GM21786 (cell line): Measurements from ENCODE around the gene KRT32.

Experiments
- ATAC-seq: cut with Tn5 transposase; IDR thresholded peaks from one replicate; pipeline ENCODE4 v1.9.1; 2021; ENCODE audit not compliant: unreplicated experiment

Gene KRT32

DNA sequence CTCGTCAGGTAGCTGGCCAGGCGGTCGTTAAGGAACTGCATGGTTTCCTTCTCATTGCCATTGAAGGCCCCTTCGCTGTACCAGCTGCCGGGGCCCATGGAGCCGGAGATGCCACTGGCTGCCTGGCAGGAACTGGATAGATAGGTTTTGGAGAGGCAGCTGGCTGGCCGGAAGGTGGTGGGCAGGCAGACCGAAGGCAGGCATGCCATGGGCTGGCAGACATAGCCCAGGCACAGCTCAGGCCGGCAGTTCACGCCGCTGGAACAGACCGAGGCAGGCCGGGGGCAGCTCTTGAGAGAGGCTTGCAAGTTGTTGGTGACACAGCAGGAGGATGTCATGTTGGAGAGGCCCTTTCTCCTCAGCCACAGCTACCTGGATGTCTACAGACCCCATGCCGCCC, at the start of gene KRT32:
Gene KRT32 (minus strand): TSS at position 399 of the 400 bp plus-strand sequence. CDS start 61 bp downstream, at position 338.
- ATAC-seq: no peak

DNA sequence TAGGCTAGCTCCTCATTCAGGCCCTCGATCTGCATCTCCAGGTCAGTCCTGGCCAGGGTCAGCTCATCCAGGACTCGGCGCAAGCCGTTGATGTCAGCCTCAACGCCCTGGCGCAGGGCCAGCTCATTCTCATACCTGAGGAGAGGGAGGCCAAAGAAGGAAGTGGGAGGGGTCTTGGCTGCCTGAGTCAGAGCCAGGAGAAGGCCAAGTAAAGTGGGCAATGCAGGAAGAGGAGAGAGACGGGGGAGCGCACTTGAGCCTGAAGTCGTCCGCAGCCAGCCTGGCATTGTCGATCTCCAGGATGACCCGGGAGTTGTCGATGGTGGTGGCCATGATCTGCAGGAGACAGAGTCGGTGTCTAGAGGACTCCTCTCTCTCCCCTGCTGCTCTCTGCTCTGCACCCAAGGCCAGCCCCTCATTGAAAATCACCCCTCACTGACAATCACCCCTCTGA, 49.7 kb upstream of the KRT32 start:
- ATAC-seq: no peak

DNA sequence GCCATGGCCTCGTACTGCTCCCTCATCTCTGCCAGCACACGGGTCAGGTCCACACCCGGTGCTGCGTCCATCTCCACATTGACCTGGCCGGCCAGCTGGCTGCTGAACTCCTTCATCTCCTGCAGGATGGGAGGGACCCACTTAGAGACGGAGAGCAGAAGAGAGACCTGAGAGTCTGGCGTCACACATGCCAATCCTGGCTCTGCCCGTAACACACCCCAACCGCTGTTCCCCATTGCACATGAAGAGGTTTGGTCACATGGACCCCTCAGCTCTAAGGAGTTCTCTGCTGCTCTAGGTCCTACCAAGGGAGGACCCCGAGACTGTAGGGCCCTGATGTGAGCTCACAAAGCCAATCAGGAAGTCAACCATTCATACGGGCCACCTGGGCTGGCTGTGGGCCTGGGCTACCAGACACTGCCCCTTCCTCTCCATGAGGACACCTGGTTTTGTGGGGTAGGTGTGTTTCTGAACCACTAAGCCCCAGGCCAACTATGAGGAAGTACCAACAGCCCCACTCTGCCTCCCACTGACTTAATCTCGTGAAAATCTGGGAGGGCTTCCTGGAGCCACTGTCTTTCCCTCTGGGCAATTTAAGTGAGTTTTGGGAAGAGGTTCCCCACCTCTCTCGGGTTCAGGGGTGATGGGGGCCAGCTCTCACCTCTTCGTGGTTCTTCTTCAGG, 49.1 kb upstream of the KRT32 start:
- ATAC-seq: no peak

DNA sequence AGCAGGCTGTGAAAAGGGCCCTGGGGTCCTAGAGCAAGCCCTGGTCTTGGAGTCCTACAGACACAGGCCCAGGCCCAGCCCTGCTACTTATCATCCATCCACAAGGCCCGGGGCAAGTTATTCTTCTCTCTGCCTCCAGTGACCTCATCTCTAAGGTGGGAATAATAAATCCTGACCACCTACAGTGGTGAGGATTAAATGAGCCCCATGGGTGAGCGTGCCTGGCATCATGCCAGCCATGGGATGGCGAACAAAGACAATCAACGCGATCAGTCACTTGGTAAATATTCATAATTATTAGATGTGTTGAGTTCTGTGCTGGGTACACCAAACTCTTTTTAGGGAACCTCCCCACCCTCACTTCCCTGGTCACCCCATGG, 46.0 kb upstream of the KRT32 start:
- ATAC-seq: no peak

DNA sequence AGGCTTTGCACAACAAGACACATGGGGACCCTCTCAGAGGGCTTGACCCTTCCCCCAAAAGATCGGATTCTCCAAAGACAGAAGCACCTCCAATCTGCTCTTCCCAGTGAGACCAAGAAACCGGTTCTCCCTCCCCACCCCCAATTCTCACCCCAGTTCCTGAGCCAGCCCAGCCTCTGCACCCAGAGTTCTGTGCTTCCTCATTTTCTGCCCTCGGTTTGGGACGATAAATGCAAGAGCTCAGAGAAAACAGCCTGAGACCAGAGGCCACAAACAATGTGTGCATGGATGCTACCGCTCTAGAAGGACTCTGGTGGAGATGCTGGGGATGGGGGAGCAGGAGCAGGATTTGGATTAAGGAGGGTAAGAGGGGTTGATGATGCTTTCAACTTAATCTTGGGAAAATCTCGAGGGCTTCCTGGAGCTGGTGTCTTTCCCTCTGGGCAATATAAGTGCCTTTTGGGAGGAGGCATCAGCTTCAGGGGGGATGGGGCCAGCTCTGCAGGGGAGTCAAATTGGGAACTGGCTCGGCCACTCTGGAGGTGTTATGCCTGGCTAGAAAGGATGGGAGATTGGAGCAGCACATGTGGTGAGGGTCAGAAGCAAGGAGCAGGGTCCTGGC, 45.5 kb upstream of the KRT32 start:
- no peak for ATAC-seq

DNA sequence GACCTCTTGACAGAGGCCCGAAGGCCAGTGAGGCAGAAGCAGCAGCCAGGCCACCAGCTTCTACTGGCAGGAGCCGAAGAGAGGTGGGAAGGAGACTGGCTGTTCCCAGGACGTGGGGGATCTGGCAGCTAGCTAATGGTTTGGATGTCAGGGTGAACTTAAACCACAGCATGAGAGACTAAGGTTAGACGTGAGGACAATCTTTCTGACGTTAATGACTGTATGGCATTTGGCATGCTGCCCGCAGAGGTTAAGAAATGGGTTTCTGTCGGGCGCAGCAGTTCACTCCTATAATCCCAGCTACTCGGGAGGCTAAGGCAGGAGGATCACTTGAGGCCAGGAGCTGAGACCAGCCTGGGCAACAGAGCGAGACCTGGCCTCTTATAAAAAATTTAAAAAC, 44.5 kb upstream of the KRT32 start:
- no peak for ATAC-seq

DNA sequence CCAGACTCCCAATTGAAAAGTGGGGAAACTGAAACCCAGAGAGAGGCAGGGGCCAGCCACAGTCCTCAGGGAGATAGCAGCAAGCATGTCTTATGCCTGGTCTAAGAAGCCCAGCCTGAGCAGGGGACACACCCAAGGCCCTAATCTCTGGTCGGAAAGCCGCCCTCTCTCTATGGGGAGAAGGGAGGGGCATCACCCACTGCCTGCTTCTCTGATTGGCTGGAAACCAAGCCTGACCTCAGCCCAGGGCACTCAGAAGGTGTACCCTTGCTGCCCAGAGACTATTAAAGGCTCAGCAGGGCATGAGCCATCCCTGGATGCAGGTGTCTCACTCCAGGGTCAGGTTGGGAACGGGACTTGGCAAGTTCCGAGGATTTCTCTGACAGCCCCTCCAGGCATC, 43.9 kb upstream of the KRT32 start:
- ATAC-seq: no peak

DNA sequence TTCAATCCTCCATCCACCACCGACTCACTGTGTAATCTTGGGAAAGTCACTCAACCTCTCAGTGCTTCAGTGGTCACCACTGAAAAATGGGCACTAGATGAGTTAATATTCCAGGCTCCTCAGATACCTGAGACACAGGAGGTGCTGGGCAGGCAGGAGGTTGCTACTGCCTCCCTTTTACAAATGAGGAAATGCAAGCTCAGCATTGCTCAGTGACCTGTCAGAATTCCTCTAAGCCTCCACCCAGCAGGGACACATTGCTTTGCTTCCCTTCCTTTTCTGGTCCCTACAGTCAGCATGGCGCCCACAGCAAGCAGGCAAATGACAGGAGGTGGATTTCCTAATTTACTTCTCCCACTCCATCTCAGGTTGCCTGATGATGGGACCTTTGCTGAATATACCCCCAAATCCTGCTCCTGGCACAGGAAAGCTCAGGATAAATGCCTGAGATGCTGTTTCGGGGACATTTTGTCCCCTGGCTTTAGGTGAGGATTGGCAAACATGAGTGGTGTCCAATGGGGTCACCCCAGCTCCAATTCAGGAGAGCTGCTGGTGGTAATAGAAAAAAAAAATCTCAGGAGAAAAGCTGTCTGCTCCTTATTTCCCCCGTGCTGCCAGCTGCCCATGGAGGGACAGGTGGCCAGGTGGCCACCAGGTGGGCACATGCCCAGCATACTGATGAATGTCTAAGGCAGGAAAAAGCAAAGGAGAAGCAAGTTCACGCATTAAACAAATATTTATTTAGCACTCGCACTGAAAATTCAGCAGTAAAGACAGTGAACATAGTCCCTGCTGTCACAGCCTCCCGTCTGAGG, 43.3 kb upstream of the KRT32 start:
- no peak for ATAC-seq

DNA sequence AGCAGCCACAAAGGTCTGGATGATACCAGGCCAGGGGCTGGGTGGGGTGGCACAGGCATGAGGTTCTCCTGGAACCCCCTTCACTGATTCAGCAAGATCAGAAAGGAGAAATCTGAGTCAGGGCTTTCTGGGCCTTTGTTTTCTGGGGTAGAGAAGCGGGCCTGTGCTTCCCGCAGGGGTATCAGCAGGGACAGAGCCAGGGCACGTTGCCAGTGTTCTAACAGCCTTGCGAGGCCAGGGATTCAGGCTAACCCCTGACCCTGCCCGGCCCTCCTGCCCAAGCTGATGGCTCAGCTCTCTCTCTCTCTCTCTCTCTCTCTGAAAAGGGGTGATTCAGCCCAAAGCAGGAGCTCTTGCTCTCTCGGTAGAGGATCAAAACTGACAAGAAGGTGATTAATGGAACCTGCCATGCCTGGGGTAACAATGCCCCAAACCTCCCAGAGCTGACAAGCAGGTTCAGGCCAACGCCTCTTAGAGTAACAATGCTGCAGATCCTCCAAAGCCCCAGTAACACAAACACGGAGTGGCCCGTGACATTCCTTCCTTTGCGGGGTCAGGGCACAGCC, 40.2 kb upstream of the KRT32 start:
- no peak for ATAC-seq

DNA sequence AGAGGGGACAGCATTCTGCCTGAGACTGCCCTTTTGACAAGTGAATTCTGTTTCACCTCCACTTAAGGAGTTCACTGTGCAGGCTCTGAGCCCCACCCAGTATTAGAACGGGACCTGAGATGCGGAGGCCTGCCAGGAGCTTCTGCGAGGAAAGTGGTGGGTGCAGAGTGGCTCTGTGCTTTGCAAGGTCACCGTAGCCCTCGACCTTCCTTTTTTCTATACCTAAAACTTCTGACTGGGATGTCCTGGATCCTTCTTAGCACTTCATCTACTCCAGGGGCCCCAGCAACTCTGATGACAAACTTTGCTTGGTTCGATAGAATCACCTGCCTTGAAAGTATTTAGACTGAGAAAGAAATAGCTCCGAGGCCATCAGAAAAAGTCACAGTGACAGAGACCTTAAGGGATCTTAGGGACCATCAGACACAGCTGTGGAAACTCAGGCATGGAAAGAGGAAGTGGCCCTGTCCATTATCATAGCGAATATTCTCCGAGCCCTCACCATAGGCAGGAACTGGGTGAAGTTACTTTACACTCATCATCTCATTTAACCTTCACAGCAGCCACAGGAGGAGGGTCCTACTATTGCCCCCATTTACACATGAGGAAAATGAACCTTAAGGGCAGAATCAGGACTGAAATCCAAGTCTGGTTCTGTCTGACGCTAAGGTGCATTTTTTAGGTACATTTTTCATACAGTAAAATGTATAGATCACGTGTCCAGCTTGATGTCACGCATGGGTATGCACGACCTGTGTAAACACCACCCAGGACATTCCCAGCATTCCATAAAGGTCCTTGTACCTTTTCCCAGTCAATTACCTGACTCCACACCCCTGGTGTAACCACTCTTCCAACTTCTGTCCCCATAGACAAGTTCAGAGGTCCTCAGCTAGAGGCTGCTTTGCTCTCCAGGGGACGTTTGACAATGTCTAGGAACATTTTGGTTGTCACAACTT, 38.9 kb upstream of the KRT32 start:
- no peak for ATAC-seq

DNA sequence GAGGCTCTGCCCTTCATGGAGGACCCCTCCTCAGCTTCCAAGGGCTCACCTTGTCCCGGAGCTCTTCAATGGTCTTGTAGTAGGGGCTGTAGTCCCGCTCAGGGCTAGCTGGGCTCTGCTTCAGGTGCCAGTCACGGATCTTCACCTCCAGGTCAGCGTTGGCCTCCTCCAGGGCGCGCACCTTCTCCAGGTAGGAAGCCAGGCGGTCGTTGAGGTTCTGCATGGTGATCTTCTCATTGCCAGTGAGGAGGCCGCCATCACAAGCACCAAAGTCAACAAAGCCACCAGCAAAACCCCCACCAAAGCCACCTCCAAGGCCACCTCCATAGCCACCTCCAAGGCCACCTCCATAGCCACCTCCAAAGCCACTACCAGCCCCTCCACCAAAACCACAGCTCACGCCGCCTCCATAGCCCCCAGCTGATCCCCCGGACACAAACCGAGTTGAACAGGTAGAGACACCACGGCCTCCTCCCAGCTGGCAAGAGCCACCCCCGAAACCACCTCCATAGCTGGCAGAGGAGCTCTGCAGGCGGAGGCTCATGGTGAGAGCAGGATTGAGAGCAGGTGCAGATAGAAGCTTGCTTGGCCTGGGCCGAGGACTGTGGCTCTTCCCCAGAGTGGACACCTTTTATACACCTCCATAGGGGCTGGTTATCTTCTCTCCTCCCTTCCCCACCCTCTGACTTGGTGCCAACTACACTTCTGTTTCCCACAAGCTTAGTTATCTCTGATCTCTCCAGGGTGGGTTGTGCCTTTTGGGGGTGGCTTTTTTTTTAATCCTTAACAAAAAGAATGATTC, 38.0 kb upstream of the KRT32 start, which contains the start of gene KRT13:
Gene KRT13 (minus strand): TSS at position 606 of the 802 bp plus-strand sequence. CDS start 62 bp downstream, at position 544.
- ATAC-seq: no peak

DNA sequence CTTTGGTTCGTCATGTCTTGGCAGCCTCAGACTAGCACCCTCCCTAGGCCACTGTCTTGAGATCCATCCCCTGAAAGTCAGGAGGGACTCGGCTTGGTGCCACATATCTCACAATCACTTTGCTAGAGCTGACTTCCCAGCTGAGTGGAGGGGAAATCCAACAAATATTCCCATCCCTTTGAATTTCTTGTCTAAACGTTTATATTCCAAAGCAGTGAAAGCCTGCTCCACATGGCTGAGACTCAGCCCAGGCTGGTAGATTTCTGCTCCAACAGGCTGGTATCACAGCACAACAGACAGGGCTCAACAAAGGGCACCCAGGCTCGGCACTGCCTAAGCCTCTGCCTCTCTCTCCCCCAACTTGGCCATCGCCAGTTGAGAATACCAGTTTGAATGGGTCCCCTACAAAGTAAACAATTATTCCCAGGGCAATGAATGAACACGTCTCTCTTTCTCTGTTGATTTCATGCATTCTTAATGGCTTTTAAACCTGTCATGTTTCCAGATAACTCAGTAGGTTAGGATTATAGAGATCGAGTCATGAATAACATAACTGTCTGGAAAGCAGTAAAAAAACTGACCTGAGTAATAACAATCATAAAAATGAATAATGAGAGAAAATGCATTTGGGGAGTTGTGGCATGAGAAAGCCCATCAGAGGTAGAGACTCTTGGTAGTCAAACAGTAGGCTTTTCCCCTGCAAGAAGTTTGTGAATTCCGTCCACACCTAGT, 37.2 kb upstream of the KRT32 start:
- no peak for ATAC-seq

DNA sequence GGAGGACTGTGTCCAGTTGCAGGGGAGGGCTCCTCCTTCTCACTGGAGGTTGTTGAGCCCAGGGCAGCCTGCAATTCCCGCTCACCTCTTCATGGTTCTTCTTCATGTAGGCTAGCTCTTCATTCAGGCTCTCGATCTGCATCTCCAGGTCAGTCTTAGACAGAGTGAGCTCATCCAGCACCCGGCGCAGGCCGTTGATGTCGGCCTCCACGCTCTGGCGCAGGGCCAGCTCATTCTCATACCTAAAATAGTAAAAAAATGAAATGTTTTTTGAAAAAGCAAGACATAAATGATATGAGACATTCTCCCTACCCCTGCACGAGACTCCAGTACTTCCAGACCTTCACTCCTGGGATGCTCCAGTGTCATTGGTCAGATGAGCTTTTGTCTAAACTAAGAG, 36.0 kb upstream of the KRT32 start:
- ATAC-seq: no peak

DNA sequence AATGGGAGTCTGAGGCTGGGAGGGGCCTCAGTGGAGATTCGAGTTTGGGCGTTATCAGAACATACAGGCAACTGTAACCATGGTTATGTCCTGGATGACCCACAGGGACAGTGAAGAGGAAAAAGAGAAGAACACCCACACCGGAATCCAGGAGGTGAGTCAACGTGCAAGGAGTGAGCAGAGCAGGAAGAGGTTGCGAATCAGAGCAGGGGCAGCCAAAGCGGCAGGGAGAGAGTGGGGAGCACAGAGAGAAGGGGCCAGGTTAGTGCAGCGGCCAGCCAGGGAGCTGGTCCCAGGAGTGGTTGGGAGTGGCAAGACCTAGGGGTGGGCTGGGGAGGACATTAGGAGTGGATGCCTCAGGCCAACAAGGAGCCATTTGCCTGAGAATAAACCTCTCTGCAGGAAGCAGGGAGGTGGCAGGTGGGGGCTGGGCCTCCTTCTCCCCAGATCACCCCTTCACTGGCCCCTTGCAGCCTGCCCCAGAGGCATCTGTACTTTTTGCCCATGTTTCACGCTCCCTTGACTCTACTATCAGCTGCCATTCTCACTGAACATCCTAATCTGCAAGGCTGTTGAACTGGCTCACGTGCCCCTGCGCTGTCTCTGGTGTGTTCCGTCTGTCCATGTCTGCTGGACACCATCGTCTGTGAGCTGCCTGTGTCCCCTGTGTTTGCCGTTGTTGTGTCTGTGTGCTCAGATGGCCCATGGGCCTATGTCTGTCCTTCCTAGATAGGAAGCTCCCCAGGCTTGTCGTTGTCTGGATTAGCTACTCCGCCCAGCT, 33.1 kb upstream of the KRT32 start:
- no peak for ATAC-seq

DNA sequence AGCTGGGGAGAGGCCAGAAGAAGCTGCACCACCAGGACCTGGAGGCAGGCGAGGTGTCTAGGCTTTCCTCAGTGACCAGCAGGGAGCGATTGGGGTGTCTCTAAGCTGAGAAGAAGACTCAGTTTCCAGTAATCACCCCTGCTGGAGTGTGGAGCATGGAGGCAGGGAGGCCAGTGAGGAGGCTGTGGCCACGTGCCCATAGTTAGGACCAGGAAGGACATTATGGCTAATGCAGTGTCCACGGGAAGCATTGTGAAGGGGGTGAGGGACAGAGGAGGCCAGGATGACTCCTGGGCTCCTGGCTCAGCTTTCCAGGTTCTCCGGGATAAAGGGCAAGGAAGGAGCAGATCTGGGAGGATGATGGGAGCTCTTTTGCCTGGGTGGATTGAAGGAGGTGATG, 32.5 kb upstream of the KRT32 start:
- ATAC-seq: no peak

DNA sequence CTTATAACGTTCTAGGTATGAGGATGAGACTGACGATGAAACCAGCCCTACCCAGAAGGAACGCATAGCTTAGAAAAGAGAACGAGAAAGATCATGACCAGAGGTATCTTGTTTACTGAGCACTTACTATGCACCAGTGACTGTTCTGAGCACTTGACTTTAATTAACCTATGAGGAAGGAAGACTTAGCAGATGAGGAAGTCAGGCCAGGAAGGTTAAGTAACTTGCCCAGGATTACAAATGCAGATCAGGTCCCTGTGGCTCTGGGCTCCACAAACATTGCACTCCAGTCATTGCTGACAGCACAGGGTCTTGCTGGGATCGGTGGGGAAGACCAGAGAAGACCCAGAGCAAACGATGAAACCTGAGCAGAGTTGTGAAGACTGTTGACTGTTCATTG, 31.1 kb upstream of the KRT32 start:
- ATAC-seq: no peak

DNA sequence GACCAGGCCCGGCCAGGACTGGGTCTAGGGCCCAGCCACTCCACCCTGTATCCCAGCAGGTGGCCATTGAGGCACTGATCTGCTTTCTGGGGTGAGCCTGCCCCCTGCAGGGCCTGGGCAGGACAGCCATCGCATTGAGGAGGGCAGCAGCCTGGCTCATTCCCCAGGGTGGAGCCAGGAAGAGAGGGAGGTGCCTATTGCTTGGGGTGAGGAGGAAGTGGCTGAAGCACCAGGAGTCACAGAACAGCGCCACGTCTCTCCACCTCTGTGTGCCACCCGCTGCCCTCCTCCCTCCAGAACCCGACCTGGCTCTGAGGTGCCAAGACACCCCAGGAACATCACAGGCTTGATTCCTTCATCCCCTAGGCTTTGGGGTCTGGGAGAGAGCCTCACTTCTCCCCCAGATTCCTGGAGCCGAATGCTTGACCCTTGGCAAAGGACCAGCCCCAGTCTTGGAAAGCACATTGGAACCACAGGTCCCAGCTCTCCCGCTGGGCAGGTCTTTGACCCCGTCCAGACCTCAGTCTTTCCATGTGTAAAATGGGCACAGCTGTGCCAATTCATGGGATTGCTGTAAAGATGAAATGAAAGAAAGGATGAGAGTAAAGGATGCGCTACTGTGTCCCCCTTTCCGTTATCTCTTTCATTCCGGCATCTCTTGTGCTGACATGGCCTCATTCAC, 29.8 kb upstream of the KRT32 start:
- no peak for ATAC-seq

DNA sequence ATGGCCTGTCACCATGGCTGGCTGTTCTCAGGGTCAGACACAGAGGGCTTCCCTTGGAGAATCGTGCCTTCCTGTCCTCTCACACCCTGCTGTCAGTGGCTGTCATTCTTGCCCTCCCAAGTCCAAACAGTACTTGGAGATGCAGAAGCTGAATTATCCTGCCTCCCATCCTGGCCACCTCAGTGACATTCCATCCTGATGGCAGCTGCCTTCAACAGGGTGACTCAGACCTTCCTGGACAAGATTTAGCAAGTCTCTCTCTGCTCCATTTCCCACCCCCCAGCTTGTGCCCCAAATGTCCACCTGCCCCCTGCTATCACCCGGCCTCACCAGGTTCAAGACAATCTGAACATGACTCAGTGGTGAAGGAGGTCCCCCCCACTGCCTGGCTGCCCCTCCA, 27.3 kb upstream of the KRT32 start:
- ATAC-seq: no peak
